ENCODE measurements around the gene COX11.
A peak's percentile ranks its signal among the peaks of the same experiment; 100 is the strongest.

Gene COX11

DNA sequence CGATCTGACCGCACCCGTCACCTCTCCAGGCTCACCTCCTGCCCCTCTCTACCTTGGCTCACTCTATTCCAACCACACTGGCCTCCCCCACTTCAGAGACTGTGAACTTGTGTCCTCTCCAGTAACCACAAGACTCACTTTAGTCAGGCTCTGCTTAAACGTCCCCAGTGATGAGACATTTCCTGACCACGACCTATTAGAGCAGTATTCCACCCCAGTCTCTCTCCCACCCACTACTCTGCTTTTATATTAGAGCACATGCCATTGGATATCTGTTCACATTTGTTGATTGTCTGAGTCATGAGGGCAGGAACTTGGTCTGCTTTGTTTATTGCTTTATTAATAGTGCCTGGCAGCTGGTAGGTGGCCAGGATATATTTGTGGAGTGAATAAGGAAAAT is 20.1 kb downstream of the COX11 start:
- H3K4me3 ChIP-seq (ENCODE audit: low read length) = no peak overlapping the region
- DNase-seq (ENCODE audit: low read depth) = peak; percentile 72
- TF ChIP-seq, protein P1, sequence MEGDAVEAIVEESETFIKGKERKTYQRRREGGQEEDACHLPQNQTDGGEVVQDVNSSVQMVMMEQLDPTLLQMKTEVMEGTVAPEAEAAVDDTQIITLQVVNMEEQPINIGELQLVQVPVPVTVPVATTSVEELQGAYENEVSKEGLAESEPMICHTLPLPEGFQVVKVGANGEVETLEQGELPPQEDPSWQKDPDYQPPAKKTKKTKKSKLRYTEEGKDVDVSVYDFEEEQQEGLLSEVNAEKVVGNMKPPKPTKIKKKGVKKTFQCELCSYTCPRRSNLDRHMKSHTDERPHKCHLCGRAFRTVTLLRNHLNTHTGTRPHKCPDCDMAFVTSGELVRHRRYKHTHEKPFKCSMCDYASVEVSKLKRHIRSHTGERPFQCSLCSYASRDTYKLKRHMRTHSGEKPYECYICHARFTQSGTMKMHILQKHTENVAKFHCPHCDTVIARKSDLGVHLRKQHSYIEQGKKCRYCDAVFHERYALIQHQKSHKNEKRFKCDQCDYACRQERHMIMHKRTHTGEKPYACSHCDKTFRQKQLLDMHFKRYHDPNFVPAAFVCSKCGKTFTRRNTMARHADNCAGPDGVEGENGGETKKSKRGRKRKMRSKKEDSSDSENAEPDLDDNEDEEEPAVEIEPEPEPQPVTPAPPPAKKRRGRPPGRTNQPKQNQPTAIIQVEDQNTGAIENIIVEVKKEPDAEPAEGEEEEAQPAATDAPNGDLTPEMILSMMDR (IDR thresholded peaks at IDR 0.05; ENCODE audit: insufficient read depth, low read depth, low read length, missing control alignments) = no peak

DNA sequence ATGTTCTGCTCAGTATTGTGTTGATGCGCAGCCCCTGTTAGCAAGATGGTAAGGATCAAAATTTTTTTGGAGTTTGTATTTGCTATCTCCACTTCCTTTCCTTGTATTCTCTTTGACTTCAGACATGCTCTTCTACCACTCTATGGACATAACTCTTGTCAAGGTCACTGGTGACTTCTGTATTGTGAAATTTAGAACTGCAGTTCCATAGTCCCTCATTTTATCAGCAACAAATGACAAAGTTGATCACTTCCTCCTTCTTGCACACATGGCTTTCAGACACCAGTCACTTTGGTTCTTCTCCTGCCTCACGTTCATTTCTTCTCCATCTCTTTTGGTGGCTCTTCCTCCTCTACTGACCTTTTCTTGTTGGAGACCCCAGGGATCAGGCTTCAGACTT is 21.1 kb downstream of the COX11 start:
- no peak for DNase-seq (ENCODE audit: low read depth)
- no peak overlapping the region for H3K4me3 ChIP-seq (ENCODE audit: low read length)
- TF ChIP-seq, protein P1 (IDR thresholded peaks at IDR 0.05; ENCODE audit: insufficient read depth, low read depth, low read length, missing control alignments) = no peak

DNA sequence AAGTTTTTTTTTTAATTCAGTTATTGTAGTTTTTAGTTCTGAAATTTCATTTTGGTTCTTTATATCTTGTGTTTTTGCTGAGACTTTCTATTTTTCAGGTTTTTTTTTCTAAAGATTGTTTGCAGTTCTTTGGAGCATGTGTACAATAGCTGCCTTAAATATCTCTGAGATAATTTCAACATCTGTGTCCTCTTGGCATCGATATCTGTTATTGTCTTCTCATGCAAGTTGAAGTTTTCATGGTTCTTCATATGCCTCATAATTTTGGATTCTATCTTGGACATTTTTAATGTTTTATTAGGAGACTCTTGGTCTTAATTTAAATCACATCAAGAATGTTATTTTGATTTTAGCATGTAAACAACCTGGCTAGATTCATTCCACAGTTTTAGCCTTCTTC is 22.8 kb downstream of the COX11 start:
- TF ChIP-seq, protein P1 (IDR thresholded peaks at IDR 0.05; ENCODE audit: insufficient read depth, low read depth, low read length, missing control alignments) = no peak
- DNase-seq (ENCODE audit: low read depth) = no peak
- H3K4me3 ChIP-seq (ENCODE audit: low read length) = no peak overlapping the region

DNA sequence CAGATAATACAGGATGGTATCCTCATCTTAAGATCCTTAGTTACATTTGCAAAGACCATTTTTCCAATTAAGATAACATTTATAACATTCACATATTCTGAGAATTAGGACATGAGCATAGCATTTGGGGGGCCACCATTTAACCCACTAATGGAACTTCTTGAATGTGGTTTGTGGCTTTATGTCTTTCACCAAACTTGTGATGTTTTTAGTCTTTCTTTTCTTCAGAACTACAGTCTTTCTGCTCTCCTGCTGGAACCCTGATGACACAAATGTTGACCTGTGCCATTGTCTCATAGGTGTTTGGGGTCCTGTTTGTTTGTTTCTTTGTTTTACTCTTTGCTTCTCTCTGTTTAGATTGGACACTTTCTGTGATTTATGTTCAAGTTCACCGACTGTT is 23.2 kb downstream of the COX11 start:
- no peak for DNase-seq (ENCODE audit: low read depth)
- no peak overlapping the region for H3K4me3 ChIP-seq (ENCODE audit: low read length)
- TF ChIP-seq, protein P1 (IDR thresholded peaks at IDR 0.05; ENCODE audit: insufficient read depth, low read depth, low read length, missing control alignments) = no peak

DNA sequence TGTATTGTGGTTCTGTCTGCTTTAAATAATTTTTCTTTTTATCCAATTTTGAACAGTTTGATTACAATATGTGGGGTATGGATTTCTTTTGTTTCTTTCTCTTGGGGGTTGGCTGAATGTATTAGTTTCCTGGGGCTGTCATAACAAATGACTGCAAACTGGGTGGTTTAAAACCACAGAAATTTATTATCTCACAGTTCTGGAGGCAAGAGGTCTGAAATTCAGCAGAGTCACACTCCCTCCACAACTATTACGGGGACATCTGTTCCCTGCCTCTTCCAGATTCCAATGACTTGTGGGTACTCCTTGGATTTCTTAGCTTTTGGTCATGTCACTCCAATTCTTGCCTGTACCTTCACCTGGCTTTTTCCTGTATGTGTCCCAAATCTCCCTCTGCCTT is 23.7 kb downstream of the COX11 start:
- no peak overlapping the region for H3K4me3 ChIP-seq (ENCODE audit: low read length)
- no peak for DNase-seq (ENCODE audit: low read depth)
- TF ChIP-seq, protein P1 (IDR thresholded peaks at IDR 0.05; ENCODE audit: insufficient read depth, low read depth, low read length, missing control alignments) = no peak

DNA sequence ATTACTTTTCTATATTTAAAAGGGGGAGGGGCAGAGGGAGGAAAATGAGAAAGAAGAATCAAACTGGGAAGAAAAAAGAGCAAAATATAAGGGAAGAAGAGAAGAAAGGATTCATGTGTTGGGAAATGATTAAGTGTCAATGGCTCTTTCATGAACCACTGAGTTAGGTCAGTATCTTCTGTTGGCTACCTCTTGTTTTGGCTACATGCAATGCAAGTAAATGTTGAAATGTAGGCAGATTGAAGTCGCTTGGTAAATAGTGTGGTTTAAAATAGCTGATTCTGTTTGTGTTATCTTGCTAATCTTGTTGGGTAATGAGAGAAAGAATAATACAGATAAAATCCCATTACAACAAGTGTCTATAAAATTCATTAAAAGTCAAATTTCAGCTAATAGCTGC is 27.2 kb downstream of the COX11 start:
- H3K4me3 ChIP-seq (ENCODE audit: low read length) = no peak overlapping the region
- no peak for DNase-seq (ENCODE audit: low read depth)
- TF ChIP-seq, protein P1 (IDR thresholded peaks at IDR 0.05; ENCODE audit: insufficient read depth, low read depth, low read length, missing control alignments) = no peak

DNA sequence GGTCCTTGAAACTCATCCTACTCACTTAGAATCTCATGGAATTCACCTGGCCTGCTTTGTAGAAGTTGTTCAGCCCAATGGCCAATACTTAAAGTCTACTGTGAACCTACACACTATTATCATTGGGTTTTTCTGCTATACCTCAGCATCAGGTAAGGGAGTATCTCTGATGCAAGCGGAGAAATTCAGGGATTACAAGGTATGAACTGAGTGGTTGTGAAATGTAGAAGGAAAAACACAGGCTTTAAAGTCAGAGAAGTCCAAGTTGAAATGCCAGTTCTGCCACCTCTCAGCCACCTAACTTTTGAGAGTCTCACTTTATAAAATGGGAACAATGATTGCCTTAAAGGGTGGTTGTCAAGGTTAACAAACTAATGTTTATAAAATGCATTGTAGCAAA is 31.0 kb downstream of the COX11 start:
- no peak overlapping the region for H3K4me3 ChIP-seq (ENCODE audit: low read length)
- DNase-seq (ENCODE audit: low read depth) = peak; percentile 29
- TF ChIP-seq, protein P1 (IDR thresholded peaks at IDR 0.05; ENCODE audit: insufficient read depth, low read depth, low read length, missing control alignments) = no peak
